ENCODE data around the gene NALCN. TPM values are rescaled to one million over a fixed set of nuclear protein-coding genes. Genes with fewer than 3 reads are reported as not detected.

The NALCN gene
- total RNA-seq, 2 experiments from 2014 or later = not detected

- ATAC-seq (ENCODE audit: poor library complexity) = no peak
- intact Hi-C loops (cut with DNase I, micrococcal nuclease) = no loop called here
- Mint-ChIP-seq H3K36me3 (ENCODE audit: low read depth) (no peaks in the 10 kb centered on the region), H3K4me3 (no peak overlapping the region), H3K9me3 (peaks cover 3% of the 10 kb centered on the region), H3K27ac (no peak overlapping the region), H3K4me1 (ENCODE audit: low read depth) (no peaks in the 10 kb centered on the region), H3K27me3 (peaks cover 34% of the 10 kb centered on the region)
- Histone ChIP-seq H3K4me1 (ENCODE audit: insufficient read depth, low read length) (peaks cover 2% of the 10 kb centered on the region), H3K27me3 (ENCODE audit: control insufficient read depth in 1 of 2, insufficient read depth in 2 of 2, low read length in 2 of 2) (peaks cover 11 to 21% of the 10 kb centered on the region in 2 experiments), H3K4me3 (ENCODE audit: low read length) (no peak overlapping the region), H3K9me3 (ENCODE audit: control insufficient read depth in 1 of 2, insufficient read depth in 1 of 2, low read length in 2 of 2) (no peaks in the 10 kb centered on the region), H3K27ac (ENCODE audit: low read depth in 1 of 2, low read length in 2 of 2) (no peak overlapping the region), H3K36me3 (ENCODE audit: insufficient read depth, low read length) (no peaks in the 10 kb centered on the region)
- ChIA-PET CTCF (no interaction called here), POLR2A (no interaction called here)
- no peak for TF ChIP-seq CTCF (IDR thresholded peaks at IDR 0.05)
- DNase-seq = no peak
These were observed 33.8 kb upstream of the NALCN start for GRCh38 chr13:101449790-101450748.

- Histone ChIP-seq H3K4me3 (ENCODE audit: low read length) (no peak overlapping the region), H3K27me3 (ENCODE audit: control insufficient read depth in 1 of 2, insufficient read depth in 2 of 2, low read length in 2 of 2) (peaks cover 2 to 3% of the 10 kb centered on the region in 2 experiments), H3K4me1 (ENCODE audit: insufficient read depth, low read length) (no peaks in the 10 kb centered on the region), H3K9me3 (ENCODE audit: control insufficient read depth in 1 of 2, insufficient read depth in 1 of 2, low read length in 2 of 2) (no peaks in the 10 kb centered on the region), H3K36me3 (ENCODE audit: insufficient read depth, low read length) (no peaks in the 10 kb centered on the region), H3K27ac (ENCODE audit: low read depth in 1 of 2, low read length in 2 of 2) (no peak overlapping the region)
- H3K27me3 Mint-ChIP-seq = peaks cover 15% of the 10 kb centered on the region
- H3K9me3 Mint-ChIP-seq = peaks cover 3% of the 10 kb centered on the region
- ATAC-seq (ENCODE audit: poor library complexity) (no peak), DNase-seq (no peak)
- H3K4me1 Mint-ChIP-seq (ENCODE audit: low read depth) = no peaks in the 10 kb centered on the region
- H3K4me3 Mint-ChIP-seq = no peak overlapping the region
- no peak for TF ChIP-seq CTCF (IDR thresholded peaks at IDR 0.05)
- H3K27ac Mint-ChIP-seq = no peak overlapping the region
- intact Hi-C loops (cut with DNase I, micrococcal nuclease) = no loop called here
- no peaks in the 10 kb centered on the region for H3K36me3 Mint-ChIP-seq (ENCODE audit: low read depth)
- CTCF ChIA-PET = no interaction called here
- POLR2A ChIA-PET = no interaction called here
These were observed 31.5 kb upstream of the NALCN start for GRCh38 chr13:101447852-101448251.

GRCh38 chr13:101434486-101434885 lies 18.2 kb upstream of the NALCN start:
- H3K4me1 Mint-ChIP-seq (ENCODE audit: low read depth) = no peaks in the 10 kb centered on the region

More at GRCh38 chr13:101434486-101434885, 18.2 kb upstream of the NALCN start:
- Histone ChIP-seq H3K27me3 (ENCODE audit: control insufficient read depth in 1 of 2, insufficient read depth in 2 of 2, low read length in 2 of 2) (peaks cover 6 to 7% of the 10 kb centered on the region in 2 experiments), H3K4me1 (ENCODE audit: insufficient read depth, low read length) (no peaks in the 10 kb centered on the region), H3K36me3 (ENCODE audit: insufficient read depth, low read length) (no peaks in the 10 kb centered on the region), H3K9me3 (ENCODE audit: control insufficient read depth in 1 of 2, insufficient read depth in 1 of 2, low read length in 2 of 2) (no peaks in the 10 kb centered on the region), H3K27ac (ENCODE audit: low read depth in 1 of 2, low read length in 2 of 2) (no peak overlapping the region), H3K4me3 (ENCODE audit: low read length) (no peak overlapping the region)
- no peak for DNase-seq
- no peak for TF ChIP-seq CTCF (IDR thresholded peaks at IDR 0.05)
- no peak for ATAC-seq (ENCODE audit: poor library complexity)
- POLR2A ChIA-PET = no interaction called here
- Mint-ChIP-seq H3K4me3 (no peak overlapping the region), H3K27ac (no peak overlapping the region), H3K9me3 (no peaks in the 10 kb centered on the region), H3K36me3 (ENCODE audit: low read depth) (no peaks in the 10 kb centered on the region), H3K27me3 (peaks cover 31% of the 10 kb centered on the region)
- CTCF ChIA-PET = no interaction called here
- intact Hi-C loops (cut with DNase I, micrococcal nuclease) = no loop called here
